AG09319 (cell line): ENCODE measurements around the gene CARD9.
"Not testable (repeated sequence)": the region's sequence is repeated elsewhere in the genome, so short reads cannot be mapped to it uniquely, and the experiment has no call there.

ENCODE experiments used
- DNase-seq: peaks from one replicate; pipeline ENCODE4 v3.0.0-alpha.2; 2010; ENCODE audit warnings: low read depth; ENCODE audit errors: extremely low read depth
- TF ChIP-seq, protein P1 (sequence below): IDR thresholded peaks from 2 replicates; pipeline ENCODE4 v1.5.1; 2011; ENCODE audit warnings: low read depth, mild to moderate bottlenecking, inconsistent platforms, low read length, moderate library complexity

CARD9 gene

DNA sequence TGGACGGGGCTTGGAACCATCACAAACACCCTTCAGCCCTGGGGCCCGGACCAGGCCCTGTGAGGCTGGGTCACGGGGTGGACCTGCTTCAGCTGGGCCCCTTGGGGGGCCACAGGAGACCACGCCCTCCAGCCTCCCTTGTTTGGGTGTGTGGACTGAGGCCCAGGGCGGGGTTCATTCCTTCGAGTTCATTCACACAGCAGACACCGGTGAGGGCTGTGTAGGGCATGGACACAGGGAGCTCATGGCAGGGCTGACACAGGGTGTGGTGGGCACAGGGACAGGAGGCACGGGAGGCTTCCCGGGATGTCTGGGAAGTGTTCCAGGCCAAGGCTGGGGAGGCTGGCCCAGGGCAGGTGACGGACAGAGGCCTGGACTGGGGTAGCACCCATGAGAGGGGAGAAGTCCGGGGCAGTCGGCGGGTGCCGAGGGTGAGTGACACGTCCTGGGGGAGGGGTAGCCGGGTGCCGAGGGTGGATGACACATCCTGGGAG, 18.8 kb downstream of the CARD9 start:
- no peak for DNase-seq

DNA sequence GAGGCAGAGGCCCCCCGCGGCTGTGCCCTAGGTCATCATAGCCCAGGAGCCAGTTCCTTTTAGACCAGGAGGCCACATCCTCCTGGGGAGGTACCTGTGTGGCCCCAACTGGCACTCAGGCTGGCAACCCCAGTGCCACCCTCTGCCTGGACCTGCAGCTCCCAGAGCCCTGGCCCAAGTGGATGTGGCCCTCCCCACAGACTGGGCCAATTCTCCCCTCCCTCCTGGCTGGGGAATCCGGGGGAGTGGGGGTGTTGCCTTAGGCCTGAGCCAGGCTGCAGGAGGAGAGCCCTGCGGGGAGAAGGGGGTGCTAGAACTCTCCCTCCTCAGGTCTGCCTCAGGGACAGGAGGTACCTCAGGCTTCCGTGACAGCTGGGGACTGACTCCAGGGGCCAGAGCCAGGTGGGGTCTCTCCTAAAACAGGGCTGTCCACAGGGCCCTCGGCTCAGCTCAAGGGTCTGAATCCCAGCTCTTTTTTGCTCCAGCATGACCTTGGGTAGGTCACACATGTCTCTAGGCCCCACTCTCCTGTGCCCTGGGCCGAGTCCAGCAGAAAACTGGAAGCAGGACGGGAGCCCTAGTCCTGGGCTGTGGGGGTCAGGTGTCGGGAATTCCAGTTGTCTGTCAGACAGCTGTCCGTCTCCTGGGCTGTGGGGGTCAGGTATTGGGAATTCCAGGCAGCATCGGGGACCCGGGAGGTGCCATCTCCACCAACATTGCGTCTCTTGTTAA, 19.5 kb downstream of the CARD9 start:
- TF ChIP-seq, protein P1, sequence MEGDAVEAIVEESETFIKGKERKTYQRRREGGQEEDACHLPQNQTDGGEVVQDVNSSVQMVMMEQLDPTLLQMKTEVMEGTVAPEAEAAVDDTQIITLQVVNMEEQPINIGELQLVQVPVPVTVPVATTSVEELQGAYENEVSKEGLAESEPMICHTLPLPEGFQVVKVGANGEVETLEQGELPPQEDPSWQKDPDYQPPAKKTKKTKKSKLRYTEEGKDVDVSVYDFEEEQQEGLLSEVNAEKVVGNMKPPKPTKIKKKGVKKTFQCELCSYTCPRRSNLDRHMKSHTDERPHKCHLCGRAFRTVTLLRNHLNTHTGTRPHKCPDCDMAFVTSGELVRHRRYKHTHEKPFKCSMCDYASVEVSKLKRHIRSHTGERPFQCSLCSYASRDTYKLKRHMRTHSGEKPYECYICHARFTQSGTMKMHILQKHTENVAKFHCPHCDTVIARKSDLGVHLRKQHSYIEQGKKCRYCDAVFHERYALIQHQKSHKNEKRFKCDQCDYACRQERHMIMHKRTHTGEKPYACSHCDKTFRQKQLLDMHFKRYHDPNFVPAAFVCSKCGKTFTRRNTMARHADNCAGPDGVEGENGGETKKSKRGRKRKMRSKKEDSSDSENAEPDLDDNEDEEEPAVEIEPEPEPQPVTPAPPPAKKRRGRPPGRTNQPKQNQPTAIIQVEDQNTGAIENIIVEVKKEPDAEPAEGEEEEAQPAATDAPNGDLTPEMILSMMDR: no peak

More for the DNA sequence above, 18.8 kb downstream of the CARD9 start:
- TF ChIP-seq, protein P1: no peak

DNA sequence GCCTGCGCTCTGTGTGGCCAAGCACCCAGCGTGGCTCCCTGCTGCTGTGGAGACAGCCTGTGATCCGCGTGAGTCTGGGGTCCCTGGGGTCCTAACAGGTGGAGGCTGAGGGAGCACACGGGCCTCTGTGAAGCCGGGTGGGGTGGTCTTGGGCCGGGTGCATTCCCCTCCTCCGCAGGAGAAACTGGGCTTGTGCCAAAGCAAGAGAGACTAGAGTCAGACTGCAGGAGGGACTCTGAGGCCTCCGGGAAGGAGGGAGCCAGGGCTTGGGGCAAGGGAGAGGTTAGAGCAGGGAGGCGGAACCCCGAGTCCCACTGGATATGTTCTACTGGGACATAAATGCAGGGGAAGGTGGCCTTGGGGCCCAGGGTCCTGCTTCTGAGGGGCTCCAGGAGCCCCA, 20.4 kb downstream of the CARD9 start:
- TF ChIP-seq, protein P1: no peak
- no peak for DNase-seq

More for the DNA sequence above, 19.5 kb downstream of the CARD9 start:
- DNase-seq: no peak

DNA sequence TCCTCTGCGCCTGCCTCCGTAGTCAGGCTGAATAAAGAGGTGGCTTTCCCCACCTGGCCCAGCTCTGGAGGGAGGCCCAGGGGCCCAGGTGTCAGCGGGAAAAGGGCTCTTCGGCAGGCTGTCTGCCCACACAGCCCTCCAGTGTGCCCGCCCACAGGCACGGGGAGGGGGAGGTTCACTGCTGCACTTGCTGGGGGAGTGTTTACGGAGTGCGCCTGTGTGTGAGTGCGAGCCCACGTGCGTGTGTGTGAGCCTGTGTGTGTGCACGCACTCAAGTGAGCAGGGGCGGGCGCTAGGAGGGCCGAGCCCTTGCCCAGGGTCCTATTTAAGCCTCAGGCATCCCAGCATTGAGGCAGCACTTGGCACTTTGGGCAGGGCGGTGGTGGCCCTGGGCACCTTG, 20.8 kb downstream of the CARD9 start:
- TF ChIP-seq, protein P1: no peak
- no peak for DNase-seq

DNA sequence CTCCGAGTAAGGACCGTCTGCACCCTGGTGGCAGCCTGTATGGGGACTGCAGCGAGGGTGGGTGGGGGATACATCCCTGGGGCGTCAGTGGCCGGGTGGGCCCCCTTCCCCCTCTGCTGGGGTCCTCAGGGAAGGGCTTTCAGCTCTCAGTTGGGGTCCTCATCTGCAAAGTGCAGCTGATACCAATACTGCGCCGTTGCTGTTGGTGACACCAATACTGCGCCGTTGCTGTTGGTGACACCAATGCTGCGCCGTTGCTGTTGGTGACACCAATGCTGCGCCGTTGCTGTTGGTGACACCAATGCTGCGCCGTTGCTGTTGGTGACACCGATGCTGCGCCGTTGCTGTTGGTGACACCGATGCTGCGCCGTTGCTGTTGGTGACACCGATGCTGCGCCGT, 21.6 kb downstream of the CARD9 start:
- DNase-seq: not testable (repeated sequence)

DNA sequence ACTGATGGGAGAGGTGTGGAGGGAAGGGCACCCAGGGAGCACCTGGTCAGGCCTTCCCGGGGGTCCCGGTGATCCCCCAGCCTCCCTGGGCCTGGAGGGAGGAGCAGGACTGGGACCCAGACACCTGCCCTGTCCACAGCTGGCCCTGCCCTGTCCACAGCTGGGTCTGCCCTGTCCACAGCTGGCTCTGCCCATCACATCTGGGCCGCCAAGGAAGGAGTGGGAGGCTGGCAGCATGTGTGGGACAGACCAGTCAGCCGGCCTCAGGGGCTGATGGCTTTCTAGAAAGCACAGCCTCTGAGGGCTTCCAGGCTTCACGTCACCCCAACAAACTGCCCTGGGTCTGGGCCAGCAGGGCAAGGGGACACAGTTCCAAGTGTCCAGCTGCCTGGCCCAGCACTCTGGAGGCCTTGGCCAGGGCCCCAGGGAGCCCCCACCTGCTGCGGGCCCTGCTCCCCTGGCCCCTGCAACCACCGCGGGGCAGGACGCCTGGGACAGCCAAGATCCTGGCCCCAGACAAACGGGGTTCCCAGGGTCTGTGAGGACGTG, 22.1 kb downstream of the CARD9 start:
- DNase-seq: no peak

DNA sequence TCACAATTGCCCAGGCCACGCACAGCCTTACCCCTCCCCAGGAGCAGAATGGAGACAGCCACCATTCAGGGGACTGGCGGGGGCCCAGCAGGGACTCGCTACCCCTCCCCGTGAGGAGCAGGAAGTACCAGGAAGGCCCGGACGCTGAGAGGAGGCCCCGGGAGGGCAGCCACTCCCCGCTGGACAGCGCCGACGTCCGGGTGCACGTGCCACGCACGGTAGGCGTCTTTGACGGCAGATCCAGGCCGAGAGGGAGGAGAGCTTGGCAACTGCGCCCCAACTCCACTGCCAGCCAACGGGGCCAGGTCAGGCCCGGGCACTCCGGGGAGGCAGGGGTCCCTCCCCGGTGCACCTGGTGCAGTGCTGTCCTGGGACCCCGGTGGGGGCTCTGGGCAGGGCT, 23.9 kb downstream of the CARD9 start:
- TF ChIP-seq, protein P1: no peak
- no peak for DNase-seq

More for the DNA sequence above, 22.1 kb downstream of the CARD9 start:
- TF ChIP-seq, protein P1: no peak
